GM18498 (cell line): Measurements from ENCODE around the gene CCDC126.
"Not testable (repeated sequence)": the region's sequence is repeated elsewhere in the genome, so short reads cannot be mapped to it uniquely, and the experiment has no call there.

ENCODE experiments used
- ATAC-seq: cut with Tn5 transposase; IDR thresholded peaks from one replicate; pipeline ENCODE4 v1.9.1; 2021; ENCODE audit warnings: mild to moderate bottlenecking, moderate library complexity; ENCODE audit not compliant: unreplicated experiment

Gene CCDC126

DNA sequence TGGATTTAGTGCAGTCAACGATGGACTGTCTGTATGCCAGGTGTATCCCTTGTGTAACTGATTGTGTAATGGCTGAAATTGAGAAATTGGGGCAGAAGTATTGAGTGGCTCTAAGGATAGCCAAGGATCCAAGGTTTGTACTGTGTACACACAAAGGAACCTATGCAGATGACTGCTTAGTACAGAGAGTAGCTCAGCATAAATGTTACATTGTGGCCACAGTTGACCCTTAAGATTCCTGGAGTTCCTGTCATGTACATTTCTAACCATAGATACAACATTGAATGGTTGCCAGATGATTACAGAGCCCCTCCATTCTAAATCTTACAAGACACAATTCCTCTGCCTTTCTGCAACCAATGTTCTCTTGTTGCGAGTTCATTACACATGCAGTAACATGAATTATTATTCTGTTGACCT lies 25.3 kb downstream of the CCDC126 start:
- ATAC-seq = no peak

- ATAC-seq = no peak
Observed at GRCh38 chr7:23628370-23628769, 31.2 kb downstream of the CCDC126 start.

- ATAC-seq = no peak
Observed at GRCh38 chr7:23633417-23633816, 36.2 kb downstream of the CCDC126 start.

DNA sequence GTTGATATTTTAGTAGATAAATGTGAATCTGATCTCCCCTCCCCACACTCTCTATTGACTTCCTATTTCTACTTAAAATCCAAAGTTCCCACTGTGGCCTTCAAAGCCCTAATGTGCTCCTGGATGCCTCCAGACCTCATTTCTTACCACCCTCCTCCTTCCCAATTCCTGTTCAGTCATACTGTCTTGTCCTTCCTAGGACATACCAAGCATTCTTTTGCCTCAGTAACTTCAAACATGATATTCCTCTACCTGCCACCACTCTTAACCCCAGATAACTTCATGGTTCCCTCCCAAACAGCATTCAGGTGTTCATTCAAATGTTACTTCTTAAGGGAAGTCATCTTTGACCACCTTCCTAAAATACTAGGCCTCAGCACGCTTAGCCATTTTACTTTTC lies 48.6 kb downstream of the CCDC126 start:
- no peak for ATAC-seq

- ATAC-seq = no peak
Observed at GRCh38 chr7:23653942-23654341, 56.8 kb downstream of the CCDC126 start.

GRCh38 chr7:23654508-23654907 lies 57.3 kb downstream of the CCDC126 start:
- ATAC-seq = no peak

DNA sequence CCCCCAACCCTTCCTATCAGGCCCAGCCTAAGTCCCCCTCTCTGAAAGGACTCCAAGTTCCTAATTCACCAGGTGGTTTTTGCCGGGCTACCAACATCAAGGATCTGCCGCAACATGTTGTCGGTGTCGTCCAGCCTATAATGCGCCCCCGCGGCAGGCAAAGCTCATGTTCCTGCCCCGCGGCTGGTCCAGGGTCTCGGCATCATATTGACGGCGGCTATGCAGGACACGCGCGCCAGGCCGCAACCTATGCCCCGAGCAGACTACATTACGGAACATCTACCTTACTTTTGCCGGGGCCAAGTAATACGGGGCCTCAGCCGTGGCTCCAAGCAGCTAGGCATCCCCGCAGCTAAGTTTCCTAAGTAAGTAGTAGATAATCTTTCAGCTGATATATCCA lies 58.3 kb downstream of the CCDC126 start:
- no peak for ATAC-seq

DNA sequence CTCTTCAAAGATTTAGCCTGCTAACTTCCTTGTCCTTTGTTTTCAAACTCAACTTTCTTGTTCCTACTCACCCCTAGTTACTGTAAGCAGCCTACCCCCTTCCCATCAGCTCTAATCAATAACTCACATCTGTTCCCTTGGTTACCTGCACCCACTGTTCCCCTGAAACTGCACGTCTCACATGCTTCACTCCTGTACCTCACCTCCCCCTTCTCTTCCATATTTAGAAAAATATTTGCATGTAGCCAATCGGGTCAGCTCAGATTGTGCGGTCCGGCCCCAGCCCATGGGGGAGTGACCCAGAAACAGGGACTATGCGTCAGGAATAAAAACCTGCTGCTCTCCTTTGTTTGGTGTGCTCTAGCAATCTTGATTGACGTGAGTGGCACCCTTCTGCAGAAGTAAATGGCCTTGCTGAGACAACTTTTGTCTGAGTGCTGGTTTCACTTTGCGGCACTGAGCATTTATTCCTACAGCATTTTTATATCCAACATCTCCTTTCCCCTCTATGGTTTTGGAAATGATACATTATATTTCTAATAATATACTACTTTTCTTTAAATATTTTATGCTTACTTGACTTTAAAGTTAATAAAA lies 61.7 kb downstream of the CCDC126 start:
- no peak for ATAC-seq

DNA sequence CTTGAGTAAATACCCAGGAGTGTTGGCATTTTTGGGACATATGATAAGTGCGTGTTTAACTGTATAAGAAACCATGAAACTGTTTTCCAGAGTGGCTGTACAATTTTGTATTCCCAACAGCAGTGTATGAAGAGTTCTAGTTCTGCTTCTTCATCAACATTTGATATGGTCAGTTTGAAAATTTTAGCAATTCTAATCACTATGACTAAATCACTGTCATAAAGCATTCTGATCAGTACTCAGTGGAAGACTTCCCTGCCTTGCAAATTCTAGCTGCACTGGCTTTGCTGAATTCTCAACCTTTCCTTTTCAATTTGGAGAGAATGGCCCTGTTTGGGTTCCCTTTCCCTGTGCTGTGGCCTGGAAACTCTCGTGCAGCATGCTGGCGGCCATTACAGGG lies 64.2 kb downstream of the CCDC126 start:
- no peak for ATAC-seq

GRCh38 chr7:23662124-23662983 lies 65.2 kb downstream of the CCDC126 start:
- no peak for ATAC-seq

GRCh38 chr7:23662984-23663313 lies 65.8 kb downstream of the CCDC126 start:
- no peak for ATAC-seq

DNA sequence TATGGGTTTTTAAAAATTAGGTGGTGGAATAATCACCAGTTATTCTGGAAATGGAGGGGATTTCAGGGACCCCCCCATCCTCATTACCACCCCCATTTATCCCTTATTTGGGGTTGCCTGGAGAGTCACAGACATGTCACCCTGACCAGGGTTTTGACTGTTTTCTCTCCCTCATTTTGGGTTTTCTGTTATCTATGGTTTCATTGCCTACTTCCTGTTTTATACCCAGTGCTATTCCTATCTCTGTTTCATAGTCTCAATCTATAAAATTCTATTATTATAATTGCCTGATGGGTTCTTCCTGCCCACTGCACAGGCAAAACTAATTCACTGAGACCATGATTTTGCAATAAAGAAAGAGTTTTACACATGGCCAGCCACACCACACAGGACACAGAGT lies 66.9 kb downstream of the CCDC126 start:
- no peak for ATAC-seq

GRCh38 chr7:23672033-23672432 lies 74.9 kb downstream of the CCDC126 start:
- no peak for ATAC-seq

DNA sequence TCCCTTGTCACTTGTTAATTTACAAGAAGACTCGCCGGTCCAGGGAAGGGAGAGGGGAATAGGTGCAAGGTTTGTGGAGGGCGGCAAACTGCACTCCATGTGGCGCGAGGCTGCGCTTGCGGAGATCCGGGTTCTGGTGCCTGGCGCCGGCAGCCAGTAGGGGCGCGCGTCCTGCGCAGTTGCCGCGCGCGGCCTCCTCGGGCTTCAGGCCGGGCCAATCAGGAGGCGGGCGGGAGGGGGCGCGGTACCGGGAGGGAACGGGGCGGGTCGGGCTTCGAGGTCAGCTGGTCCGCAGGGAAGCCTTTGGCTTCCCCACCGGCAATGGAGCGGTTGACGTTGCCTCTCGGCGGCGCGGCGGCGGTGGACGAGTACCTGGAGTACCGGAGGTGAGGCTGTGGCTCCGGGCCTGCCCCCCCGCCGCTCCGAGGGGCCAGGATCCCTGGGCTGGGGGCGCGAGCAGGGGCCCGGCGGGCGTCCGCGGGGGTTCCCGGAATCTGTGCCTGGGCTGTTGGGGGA lies 82.8 kb downstream of the CCDC126 start, which contains the start of gene FAM221A:
Gene FAM221A, plus strand, starts transcription at position 302 of the 516 bp plus-strand sequence. Its CDS starts 20 bp downstream, at position 322.
- peak; percentile 100 for ATAC-seq

DNA sequence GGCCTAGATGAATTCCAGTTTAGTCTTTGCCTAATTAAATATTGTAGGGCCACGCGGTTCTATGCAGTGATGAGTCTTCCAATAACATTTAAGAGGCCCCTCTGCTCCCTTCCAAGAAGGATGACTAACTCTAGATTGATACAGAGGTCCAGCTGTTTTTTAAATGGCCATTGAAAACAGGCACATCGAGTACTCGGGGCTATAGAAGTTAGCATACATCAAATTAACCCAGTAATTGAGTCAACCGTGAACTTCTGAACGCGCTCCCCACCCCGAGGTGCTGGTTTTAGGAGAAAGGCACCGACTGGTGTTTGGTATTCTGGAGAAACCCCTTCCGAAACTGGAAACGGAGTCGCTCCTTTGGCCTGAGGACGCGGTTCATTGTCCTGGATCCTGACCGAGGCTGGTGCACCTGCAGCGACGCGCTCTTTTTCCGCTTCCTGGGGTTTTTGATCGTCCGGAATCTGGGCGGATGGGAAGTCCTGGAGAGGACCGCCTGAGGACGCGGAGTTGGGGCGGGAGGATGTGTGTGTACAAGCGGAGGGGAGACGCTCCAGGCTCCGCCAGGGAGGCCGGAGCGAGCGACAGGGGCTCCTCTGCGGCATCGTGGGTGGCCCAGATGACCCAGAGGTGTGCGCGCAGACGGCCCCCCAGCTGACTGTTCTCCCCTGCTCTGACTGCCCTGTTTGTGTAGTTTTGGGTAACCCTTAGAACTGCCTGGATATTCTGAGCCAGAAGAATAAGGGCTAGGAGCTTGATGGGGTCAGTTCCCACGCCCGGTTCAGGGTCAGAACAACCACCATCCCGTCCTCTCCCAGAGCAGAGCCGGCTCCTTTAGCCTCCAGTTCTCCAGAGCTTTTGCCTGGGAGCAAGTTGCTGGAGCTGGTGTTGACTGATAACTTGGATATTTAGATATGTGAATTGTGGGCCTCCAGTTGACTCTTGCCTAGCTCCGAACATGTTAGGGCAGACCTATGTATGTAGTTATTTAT lies 83.5 kb downstream of the CCDC126 start:
- ATAC-seq = peak; percentile 18

DNA sequence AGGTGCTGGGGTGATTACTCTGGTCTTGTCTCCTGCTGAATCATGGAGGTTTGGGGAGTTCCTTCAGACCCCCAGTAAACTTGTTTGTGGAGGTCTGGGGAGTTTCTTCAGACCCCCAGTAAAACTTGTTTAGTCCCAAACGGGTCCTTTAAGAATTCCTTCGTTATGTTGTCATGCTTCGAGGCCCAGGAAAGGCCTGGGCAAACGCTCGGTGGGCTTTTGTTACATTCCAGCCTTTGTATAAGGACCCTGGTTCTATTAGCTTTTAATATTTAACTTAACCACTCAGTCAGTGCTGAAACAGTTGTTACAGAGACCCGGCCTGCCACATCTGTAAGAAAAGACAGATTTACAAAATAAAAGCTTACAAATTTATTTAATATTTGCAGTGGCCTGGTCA lies 86.9 kb downstream of the CCDC126 start:
- not testable (repeated sequence) for ATAC-seq

DNA sequence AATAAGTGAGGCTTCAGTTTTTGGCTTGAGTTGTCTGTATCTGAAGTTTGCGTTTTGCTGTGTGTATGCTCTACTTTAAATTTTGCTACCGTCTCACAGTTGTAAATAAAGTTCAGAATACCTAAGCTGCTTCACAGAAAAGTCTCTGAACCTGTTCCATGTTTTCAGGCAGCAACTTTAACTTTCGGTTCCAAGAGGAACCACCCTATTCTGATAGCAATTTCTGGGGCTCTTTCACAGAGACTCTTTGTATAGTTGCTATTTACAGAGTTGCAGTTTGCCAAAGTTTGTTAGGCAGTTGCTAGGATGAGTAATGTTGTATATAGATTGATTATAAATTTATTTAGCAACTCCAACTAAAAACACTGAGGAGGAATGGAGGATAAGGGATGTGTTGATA lies 88.5 kb downstream of the CCDC126 start:
- no peak for ATAC-seq

DNA sequence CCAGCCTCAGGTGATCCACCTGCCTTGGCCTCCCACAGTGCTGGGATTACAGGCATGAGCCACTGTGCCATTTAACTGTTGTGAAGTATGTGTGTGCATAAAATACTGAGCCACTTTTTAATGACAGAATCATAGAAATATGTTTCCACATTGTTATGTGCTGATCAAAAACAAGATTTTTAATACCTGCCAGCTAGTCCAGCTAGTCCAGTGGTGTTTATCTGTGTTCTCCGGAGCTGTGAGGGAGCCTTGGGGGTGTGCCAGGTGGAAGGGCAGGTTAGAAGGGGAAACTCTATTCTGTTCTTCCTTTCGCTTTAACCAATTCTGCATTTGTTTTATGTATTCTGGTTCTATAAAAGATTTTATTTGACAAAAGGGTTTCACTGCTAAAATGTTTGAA lies 89.8 kb downstream of the CCDC126 start:
- no peak for ATAC-seq

GRCh38 chr7:23689165-23689564 lies 92.0 kb downstream of the CCDC126 start:
- ATAC-seq = no peak

GRCh38 chr7:23691320-23691719 lies 94.1 kb downstream of the CCDC126 start:
- no peak for ATAC-seq

DNA sequence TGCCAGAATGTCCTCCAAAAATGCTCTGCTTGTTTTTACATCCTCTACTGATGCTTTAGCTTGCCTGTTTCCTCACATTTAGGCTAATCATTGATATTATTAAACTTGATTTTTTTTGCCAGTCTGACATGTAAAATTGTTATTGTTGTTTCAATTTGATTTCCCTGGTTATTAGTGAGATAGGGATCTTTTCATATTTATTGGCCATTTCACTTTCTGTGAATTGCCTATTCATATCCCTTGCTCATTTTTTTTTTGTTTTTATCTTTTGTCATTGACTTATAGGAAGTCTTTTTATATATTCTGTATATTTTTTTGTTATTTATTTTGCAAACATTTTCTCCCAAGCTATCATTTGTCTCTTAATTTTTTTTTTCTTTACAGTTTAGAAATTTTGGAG lies 96.0 kb downstream of the CCDC126 start:
- no peak for ATAC-seq
